Retinal pigment epithelial cell (primary cell): ENCODE results near the gene FLT3.
A peak's percentile ranks its signal among the peaks of the same experiment; 100 is the strongest.

Source experiments
- DNase-seq: peaks from one replicate; pipeline ENCODE4 v3.0.0-alpha.2; 2010; ENCODE audit warnings: low read depth
- H3K4me3 ChIP-seq: 2 replicates; pipeline ENCODE4 v1.5.1; 2011; ENCODE audit warnings: mild to moderate bottlenecking, low read length, control low read depth, moderate library complexity
- TF ChIP-seq, protein P1 (sequence below): conservative IDR thresholded peaks from 2 replicates; pipeline ENCODE4 v1.5.1; 2011; ENCODE audit warnings: low read depth, low read length, control low read depth, inconsistent platforms

FLT3 gene

DNA sequence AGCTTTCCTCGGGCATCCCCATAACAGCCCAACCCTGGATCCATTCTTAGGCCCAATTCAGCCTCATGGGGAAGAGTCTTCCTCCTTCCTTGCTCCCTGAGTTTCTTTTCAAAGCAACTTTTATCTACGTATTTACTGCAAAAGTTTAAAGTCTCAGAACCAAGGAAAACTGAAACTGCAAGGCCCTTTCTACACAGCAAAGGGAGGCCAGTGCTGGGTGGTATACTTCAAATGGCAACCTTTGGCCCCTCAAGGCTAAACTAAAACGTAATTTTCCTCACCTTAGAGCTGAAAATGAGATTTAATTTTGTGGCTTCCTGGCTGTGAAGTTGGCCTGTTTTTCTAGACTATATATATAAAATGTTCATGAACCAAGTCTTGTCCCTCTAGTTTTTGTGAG, 136.9 kb downstream of the FLT3 start:
- no peak overlapping the region for H3K4me3 ChIP-seq
- DNase-seq: no peak
- TF ChIP-seq, protein P1, sequence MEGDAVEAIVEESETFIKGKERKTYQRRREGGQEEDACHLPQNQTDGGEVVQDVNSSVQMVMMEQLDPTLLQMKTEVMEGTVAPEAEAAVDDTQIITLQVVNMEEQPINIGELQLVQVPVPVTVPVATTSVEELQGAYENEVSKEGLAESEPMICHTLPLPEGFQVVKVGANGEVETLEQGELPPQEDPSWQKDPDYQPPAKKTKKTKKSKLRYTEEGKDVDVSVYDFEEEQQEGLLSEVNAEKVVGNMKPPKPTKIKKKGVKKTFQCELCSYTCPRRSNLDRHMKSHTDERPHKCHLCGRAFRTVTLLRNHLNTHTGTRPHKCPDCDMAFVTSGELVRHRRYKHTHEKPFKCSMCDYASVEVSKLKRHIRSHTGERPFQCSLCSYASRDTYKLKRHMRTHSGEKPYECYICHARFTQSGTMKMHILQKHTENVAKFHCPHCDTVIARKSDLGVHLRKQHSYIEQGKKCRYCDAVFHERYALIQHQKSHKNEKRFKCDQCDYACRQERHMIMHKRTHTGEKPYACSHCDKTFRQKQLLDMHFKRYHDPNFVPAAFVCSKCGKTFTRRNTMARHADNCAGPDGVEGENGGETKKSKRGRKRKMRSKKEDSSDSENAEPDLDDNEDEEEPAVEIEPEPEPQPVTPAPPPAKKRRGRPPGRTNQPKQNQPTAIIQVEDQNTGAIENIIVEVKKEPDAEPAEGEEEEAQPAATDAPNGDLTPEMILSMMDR: no peak

DNA sequence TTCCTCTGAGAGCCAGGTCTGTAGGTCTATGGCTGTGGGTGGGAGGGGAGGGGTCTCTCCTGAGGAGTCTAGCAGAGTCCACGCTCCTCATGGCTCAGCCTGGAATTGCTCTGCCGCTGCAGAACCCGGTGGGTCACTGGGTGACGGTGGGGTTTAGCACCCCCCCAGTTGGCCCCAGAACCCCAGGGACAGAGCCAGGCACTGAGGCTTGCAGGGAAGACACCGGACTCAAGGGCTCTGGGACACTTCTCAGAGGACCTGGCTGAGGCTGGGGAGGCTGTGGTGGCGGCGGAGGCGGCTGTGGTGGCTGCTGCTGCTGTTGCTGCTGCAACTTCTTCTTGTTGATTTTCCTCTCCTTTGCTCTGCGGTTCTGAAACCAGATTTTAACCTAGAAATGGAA, 137.4 kb downstream of the FLT3 start:
- no peak overlapping the region for H3K4me3 ChIP-seq
- DNase-seq: no peak
- TF ChIP-seq, protein P1: no peak

GRCh38 chr13:27962128-27962841, 138.1 kb downstream of the FLT3 start:
- H3K4me3 ChIP-seq: no peak overlapping the region
- TF ChIP-seq, protein P1: no peak
- no peak for DNase-seq

DNA sequence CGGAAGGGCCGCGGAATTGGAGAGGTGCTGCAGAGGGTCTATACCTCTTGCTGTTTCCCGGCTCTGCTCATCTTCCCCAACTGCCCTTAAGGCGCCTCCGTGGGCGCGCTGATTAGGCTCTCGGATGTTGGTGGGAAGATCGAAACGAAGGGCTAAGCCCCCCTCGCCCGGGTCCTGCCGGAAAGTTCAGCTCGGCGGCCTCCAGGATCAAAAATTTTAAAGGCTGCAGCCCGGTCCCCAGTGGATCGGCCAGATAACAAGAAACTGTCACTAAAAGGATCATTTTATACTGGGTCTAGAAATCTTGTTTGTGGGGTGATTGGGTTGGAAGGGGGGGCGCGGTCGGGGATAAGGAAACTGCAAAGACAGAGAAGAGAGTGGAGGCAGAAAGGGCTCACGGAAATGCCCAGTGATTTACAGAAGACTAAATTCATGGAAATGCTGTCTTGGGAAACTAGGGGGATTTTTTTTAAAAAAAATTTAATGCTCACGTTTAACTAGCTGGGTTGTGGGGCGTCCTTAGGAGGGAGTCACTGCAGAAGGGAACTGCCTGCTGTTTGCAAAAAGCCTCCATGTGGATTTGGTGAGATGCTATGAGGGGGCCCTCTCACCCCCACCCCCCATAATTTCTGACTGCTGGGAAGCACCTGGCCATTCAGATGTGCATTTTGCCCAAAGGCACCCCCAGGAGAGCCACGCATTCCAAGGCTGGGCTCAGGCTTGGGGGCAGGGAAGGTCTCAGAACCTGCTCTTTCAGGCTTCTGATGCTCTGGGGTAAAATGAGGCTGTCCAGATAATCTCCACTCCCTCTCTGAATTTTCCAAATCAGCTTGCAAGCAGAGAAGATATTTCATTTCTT, 138.9 kb downstream of the FLT3 start:
- TF ChIP-seq, protein P1: no peak
- DNase-seq: no peak
- H3K4me3 ChIP-seq: no peak overlapping the region

DNA sequence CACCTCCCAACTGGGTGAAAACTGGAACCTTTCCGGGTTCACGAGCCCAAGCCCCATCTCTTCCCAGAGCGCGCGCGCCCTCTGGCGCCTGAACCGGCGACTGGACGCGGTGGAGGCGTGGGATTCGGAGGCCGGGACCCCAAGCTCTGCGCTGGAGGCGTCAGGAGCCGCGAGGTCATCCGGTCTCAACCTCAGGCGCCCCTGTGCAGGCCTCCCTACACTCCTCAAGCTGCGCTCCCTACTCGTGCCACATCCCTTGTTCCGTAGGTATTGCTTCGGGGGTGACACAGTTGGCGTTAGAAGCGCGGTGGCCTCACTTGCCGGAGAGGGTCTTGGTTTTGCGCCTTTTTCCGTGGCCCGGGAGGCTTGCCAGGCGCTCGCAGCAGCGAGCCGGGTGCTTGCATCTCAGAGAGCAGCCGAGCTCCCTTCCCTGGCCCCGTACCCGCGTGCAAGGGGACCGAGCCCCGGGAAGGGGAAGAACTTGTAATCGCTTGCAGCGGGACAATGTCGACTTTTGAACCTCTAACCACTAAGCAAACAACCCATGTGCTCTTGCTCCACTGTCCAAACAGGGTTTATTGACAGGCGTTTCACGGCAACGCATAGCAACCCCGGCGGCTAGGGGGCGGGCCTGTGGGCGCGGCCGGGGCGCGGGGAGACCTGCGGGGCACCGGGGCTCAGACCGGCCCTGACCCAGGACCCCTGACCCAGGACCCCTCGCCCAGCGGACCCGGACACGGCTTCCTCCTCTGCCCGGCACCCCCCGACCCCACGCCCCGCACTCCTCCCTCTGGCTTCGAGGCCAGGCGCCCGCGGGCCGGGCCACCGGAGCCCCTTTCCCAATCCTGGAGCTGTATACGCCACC, 139.8 kb downstream of the FLT3 start:
- TF ChIP-seq, protein P1: peak; percentile 46
- H3K4me3 ChIP-seq: no peak overlapping the region
- no peak for DNase-seq

DNA sequence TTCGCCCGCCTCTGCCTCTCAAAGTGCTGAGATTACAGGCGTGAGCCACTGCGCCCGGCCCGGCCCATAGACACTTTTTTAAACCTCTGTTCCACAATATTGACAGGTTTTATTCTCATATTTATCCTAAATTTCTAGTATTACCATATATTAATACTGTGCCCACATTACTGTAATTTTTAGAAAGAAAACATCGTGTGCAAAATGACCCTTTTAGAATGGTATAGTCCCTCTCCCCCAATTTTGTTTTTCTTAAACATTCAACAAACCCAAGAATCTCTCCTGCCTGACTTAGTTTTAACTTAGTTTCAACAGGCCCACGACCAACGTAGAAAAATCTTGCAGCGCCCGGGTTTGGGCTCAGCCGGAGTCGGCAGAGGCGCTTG, 140.4 kb downstream of the FLT3 start:
- TF ChIP-seq, protein P1: no peak
- H3K4me3 ChIP-seq: no peak overlapping the region

More for the DNA sequence above, 140.4 kb downstream of the FLT3 start:
- DNase-seq: no peak
